ENCODE measurements around the gene ARHGEF39.

ARHGEF39 gene

DNA sequence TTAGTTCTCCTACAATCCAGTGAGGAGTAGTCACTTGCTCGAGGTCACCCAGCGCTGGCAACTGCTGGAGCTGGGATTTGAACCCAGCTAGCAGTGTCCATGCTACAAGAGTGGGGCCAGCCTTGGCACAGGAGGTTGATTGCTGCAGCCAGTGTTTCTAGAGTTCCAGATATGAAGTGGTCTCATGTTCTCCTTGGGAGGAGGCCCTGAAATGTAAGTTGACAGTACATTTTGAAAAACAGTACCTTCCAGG lies 6.1 kb downstream of the ARHGEF39 start:
- H3K27me3 ChIP-seq (ENCODE audit: control insufficient read depth, insufficient read depth, low read length), result 0 out of 2 replicates have a peak, but pooled peaks cover 8% of the 10 kb centered on the region
- H3K9me3 ChIP-seq (ENCODE audit: control insufficient read depth, insufficient read depth, low read length), result no peaks in the 10 kb centered on the region
- H3K27ac ChIP-seq (ENCODE audit: low read depth, low read length), result peak overlapping the region; percentile 99
- peaks cover 37% of the 10 kb centered on the region for H3K36me3 ChIP-seq (ENCODE audit: control insufficient read depth, insufficient read depth, low read length)
- peaks cover 10% of the 10 kb centered on the region for H3K4me1 ChIP-seq (ENCODE audit: control insufficient read depth, insufficient read depth, low read length)
- H3K9ac ChIP-seq (ENCODE audit: low read depth, low read length), result peak overlapping the region; percentile 97
- peak overlapping the region; percentile 92 for H3K4me3 ChIP-seq (ENCODE audit: low read depth, low read length)

- H3K27me3 ChIP-seq (ENCODE audit: control insufficient read depth, insufficient read depth, low read length), result 0 out of 2 replicates have a peak, but pooled peaks cover 8% of the 10 kb centered on the region
- peak within 1 kb of the TSS; percentile 99 for H3K27ac ChIP-seq (ENCODE audit: low read depth, low read length)
- peaks cover 34% of the 10 kb centered on the region for H3K36me3 ChIP-seq (ENCODE audit: control insufficient read depth, insufficient read depth, low read length)
- H3K9ac ChIP-seq (ENCODE audit: low read depth, low read length), result peak within 1 kb of the TSS; percentile 97
- H3K9me3 ChIP-seq (ENCODE audit: control insufficient read depth, insufficient read depth, low read length), result no peaks in the 10 kb centered on the region
- peaks cover 10% of the 10 kb centered on the region for H3K4me1 ChIP-seq (ENCODE audit: control insufficient read depth, insufficient read depth, low read length)
- peak within 1 kb of the TSS; percentile 92 for H3K4me3 ChIP-seq (ENCODE audit: low read depth, low read length)
These were observed 6.6 kb downstream of the ARHGEF39 start, which contains the start of gene CCDC107 for GRCh38 chr9:35658137-35658967. Gene CCDC107, plus strand, starts transcription at chr9:35658292. Its CDS starts 88 bp downstream, at chr9:35658380.

DNA sequence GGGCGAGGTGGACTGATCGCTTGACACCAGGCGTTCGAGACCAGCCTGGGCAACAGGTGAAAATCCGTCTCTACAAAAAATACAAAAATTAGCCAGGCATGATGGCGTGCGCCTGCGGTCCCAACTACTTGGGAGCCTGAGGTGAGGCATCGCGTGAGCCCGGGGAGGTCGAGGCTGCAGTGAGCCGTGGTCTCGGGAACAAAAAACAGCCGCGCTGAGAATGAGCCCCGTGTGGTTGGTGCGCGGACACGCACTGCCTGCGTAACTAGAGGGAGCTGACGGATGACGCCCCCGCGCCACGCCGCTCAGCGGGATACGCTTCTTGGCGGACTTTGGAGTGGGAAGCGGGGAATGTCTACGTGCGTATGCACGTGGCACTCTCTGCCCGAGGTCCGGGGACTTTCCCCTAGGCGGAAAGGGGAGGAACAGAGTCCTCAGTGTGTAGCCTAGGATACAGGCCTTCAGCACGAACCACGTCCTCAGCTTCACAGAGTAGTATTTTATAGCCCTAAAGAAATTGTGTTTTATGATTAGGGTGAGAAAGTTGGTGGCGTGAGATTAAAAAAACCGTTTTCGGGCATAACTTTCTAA lies 7.4 kb downstream of the ARHGEF39 start, which contains the start of gene RMRP:
Gene RMRP (minus strand): TSS at position 474 of the 591 bp plus-strand sequence.
- no peaks in the 10 kb centered on the region for H3K9me3 ChIP-seq (ENCODE audit: control insufficient read depth, insufficient read depth, low read length)
- H3K9ac ChIP-seq (ENCODE audit: low read depth, low read length), result peak within 1 kb of the TSS; percentile 97
- H3K4me3 ChIP-seq (ENCODE audit: low read depth, low read length), result peak within 1 kb of the TSS; percentile 92
- H3K4me1 ChIP-seq (ENCODE audit: control insufficient read depth, insufficient read depth, low read length), result peaks cover 10% of the 10 kb centered on the region
- H3K27me3 ChIP-seq (ENCODE audit: control insufficient read depth, insufficient read depth, low read length), result 0 out of 2 replicates have a peak, but pooled peaks cover 8% of the 10 kb centered on the region
- H3K36me3 ChIP-seq (ENCODE audit: control insufficient read depth, insufficient read depth, low read length), result peaks cover 27% of the 10 kb centered on the region
- H3K27ac ChIP-seq (ENCODE audit: low read depth, low read length), result peak within 1 kb of the TSS; percentile 99

- no peaks in the 10 kb centered on the region for H3K9me3 ChIP-seq (ENCODE audit: control insufficient read depth, insufficient read depth, low read length)
- H3K4me3 ChIP-seq (ENCODE audit: low read depth, low read length), result peak overlapping the region; percentile 92
- H3K36me3 ChIP-seq (ENCODE audit: control insufficient read depth, insufficient read depth, low read length), result peaks cover 21% of the 10 kb centered on the region
- H3K4me1 ChIP-seq (ENCODE audit: control insufficient read depth, insufficient read depth, low read length), result peaks cover 10% of the 10 kb centered on the region
- 0 out of 2 replicates have a peak, but pooled peaks cover 8% of the 10 kb centered on the region for H3K27me3 ChIP-seq (ENCODE audit: control insufficient read depth, insufficient read depth, low read length)
- H3K9ac ChIP-seq (ENCODE audit: low read depth, low read length), result peak overlapping the region; percentile 97
- peak overlapping the region; percentile 99 for H3K27ac ChIP-seq (ENCODE audit: low read depth, low read length)
These were observed 8.0 kb downstream of the ARHGEF39 start for GRCh38 chr9:35656831-35657545.

- Histone ChIP-seq H3K4me3 (ENCODE audit: low read depth, low read length) (no peak overlapping the region), H3K4me1 (ENCODE audit: control insufficient read depth, insufficient read depth, low read length) (peaks cover 12% of the 10 kb centered on the region), H3K9me3 (ENCODE audit: control insufficient read depth, insufficient read depth, low read length) (no peaks in the 10 kb centered on the region), H3K36me3 (ENCODE audit: control insufficient read depth, insufficient read depth, low read length) (peaks cover 14% of the 10 kb centered on the region), H3K27me3 (ENCODE audit: control insufficient read depth, insufficient read depth, low read length) (0 out of 2 replicates have a peak, but pooled peaks cover 8% of the 10 kb centered on the region), H3K27ac (ENCODE audit: low read depth, low read length) (no peak overlapping the region), H3K9ac (ENCODE audit: low read depth, low read length) (no peak overlapping the region)
These were observed 8.6 kb downstream of the ARHGEF39 start for GRCh38 chr9:35656348-35656747.

GRCh38 chr9:35653611-35654010 lies 11.4 kb downstream of the ARHGEF39 start:
- peaks cover 21% of the 10 kb centered on the region; the same call in 1 of the 2 replicates for H3K4me1 ChIP-seq (ENCODE audit: control insufficient read depth, insufficient read depth, low read length)
- H3K4me3 ChIP-seq (ENCODE audit: low read depth, low read length), result no peak overlapping the region
- H3K27me3 ChIP-seq (ENCODE audit: control insufficient read depth, insufficient read depth, low read length), result 0 out of 2 replicates have a peak, but pooled peaks cover 8% of the 10 kb centered on the region
- no peaks in the 10 kb centered on the region for H3K9me3 ChIP-seq (ENCODE audit: control insufficient read depth, insufficient read depth, low read length)
- no peak overlapping the region for H3K27ac ChIP-seq (ENCODE audit: low read depth, low read length)
- H3K9ac ChIP-seq (ENCODE audit: low read depth, low read length), result no peak overlapping the region
- no peaks in the 10 kb centered on the region for H3K36me3 ChIP-seq (ENCODE audit: control insufficient read depth, insufficient read depth, low read length)

GRCh38 chr9:35652829-35653209 lies 12.2 kb downstream of the ARHGEF39 start:
- Histone ChIP-seq H3K27me3 (ENCODE audit: control insufficient read depth, insufficient read depth, low read length) (0 out of 2 replicates have a peak, but pooled peaks cover 8% of the 10 kb centered on the region), H3K4me1 (ENCODE audit: control insufficient read depth, insufficient read depth, low read length) (peaks cover 21% of the 10 kb centered on the region; the same call in 1 of the 2 replicates), H3K4me3 (ENCODE audit: low read depth, low read length) (no peak overlapping the region), H3K9ac (ENCODE audit: low read depth, low read length) (no peak overlapping the region), H3K9me3 (ENCODE audit: control insufficient read depth, insufficient read depth, low read length) (no peaks in the 10 kb centered on the region), H3K36me3 (ENCODE audit: control insufficient read depth, insufficient read depth, low read length) (no peaks in the 10 kb centered on the region), H3K27ac (ENCODE audit: low read depth, low read length) (no peak overlapping the region)

- Histone ChIP-seq H3K36me3 (ENCODE audit: control insufficient read depth, insufficient read depth, low read length) (no peaks in the 10 kb centered on the region), H3K4me3 (ENCODE audit: low read depth, low read length) (no peak overlapping the region), H3K27ac (ENCODE audit: low read depth, low read length) (no peak overlapping the region), H3K27me3 (ENCODE audit: control insufficient read depth, insufficient read depth, low read length) (0 out of 2 replicates have a peak, but pooled peaks cover 8% of the 10 kb centered on the region), H3K9ac (ENCODE audit: low read depth, low read length) (no peak overlapping the region), H3K9me3 (ENCODE audit: control insufficient read depth, insufficient read depth, low read length) (no peaks in the 10 kb centered on the region), H3K4me1 (ENCODE audit: control insufficient read depth, insufficient read depth, low read length) (peaks cover 21% of the 10 kb centered on the region; the same call in 1 of the 2 replicates)
These were observed 12.8 kb downstream of the ARHGEF39 start for GRCh38 chr9:35651956-35652828.

DNA sequence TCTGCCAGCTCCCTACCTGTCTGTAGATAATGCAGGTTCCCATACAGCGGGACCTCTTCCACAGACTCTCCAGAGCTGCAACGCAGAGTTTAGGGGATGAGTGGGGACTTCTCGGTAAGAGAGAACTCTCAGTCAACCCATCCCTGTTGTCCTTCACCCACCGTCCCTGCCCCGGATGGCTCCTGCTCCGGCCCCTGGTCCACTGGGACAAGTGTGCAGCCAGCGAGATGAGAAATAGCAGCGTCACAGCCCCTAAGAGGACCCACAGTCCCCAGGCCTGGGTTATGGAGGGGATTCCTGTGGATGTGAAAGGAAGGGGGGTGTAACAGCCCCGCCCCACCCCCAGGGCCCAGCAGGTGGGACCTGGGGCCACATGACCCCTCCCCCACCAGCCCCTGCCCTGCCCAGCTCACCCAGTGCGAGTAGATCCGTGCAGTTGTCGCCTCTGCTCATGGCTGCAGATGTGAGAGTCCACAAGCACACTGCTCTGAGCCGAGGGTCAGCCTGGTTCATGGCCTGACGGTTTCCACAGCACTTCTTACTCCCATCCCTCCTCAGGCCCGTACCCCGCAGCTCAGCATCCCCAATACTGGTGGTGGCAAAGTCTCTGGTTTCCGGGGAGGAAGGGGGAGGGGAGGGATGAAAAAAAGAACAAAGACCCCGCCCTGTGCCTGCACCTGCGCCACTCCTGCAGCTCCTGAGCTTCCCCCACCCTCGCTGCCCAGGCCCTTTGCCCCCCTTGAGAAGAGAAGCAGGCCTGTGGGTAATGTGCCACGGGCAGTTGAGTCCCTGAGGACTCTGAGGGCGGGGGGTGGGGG lies 14.4 kb downstream of the ARHGEF39 start, which contains the start of gene SIT1:
Gene SIT1 (minus strand): TSS at position 591 of the 818 bp plus-strand sequence. CDS start 78 bp downstream, at position 513.
- Histone ChIP-seq H3K9ac (ENCODE audit: low read depth, low read length) (no peak within 1 kb of the TSS), H3K36me3 (ENCODE audit: control insufficient read depth, insufficient read depth, low read length) (no peaks in the 10 kb centered on the region), H3K27ac (ENCODE audit: low read depth, low read length) (no peak within 1 kb of the TSS), H3K9me3 (ENCODE audit: control insufficient read depth, insufficient read depth, low read length) (no peaks in the 10 kb centered on the region), H3K27me3 (ENCODE audit: control insufficient read depth, insufficient read depth, low read length) (no peaks in the 10 kb centered on the region), H3K4me3 (ENCODE audit: low read depth, low read length) (no peak within 1 kb of the TSS), H3K4me1 (ENCODE audit: control insufficient read depth, insufficient read depth, low read length) (peaks cover 19% of the 10 kb centered on the region; the same call in 1 of the 2 replicates)
